Measurements from ENCODE around the gene FGD6. TPM values are rescaled to one million over a fixed set of nuclear protein-coding genes. Genes with fewer than 3 reads are reported as not detected.
A peak's percentile ranks its signal among the peaks of the same experiment; 100 is the strongest.

FGD6 gene
- total RNA-seq, 4 donors from 2014 or later: 14.9 to 24.3 (median 22.4) TPM

DNA sequence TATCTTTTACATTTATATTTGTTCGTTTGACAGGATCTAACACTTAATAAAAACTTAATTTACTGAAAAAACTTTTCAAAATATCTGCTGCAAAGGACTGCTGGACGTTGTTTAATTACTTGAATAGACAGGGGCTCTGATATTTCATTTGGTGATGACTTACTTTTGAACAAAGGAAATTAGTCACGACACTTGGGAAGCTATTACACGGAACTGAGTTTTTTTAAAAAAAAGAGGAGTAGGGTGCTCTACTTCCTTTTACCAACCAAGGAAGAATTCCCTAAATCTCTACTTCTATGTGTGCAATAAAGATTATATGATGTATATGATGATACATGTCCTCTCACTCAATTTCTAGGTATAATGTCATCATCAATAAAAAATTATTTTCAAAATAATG lies 4.7 kb downstream of the FGD6 start:
- no peaks in the 10 kb centered on the region for H3K27me3 ChIP-seq
- H3K4me3 ChIP-seq: no peak overlapping the region
- H3K36me3 ChIP-seq: peaks cover 0 to 7% (median 0%) of the 10 kb centered on the region in 3 donors
- no peaks in the 10 kb centered on the region for H3K4me1 ChIP-seq
- H3K9me3 ChIP-seq: no peaks in the 10 kb centered on the region
- no peak overlapping the region for H3K27ac ChIP-seq
- TF ChIP-seq POLR2A (IDR thresholded peaks at IDR 0.05): no peak
- TF ChIP-seq, protein P1, sequence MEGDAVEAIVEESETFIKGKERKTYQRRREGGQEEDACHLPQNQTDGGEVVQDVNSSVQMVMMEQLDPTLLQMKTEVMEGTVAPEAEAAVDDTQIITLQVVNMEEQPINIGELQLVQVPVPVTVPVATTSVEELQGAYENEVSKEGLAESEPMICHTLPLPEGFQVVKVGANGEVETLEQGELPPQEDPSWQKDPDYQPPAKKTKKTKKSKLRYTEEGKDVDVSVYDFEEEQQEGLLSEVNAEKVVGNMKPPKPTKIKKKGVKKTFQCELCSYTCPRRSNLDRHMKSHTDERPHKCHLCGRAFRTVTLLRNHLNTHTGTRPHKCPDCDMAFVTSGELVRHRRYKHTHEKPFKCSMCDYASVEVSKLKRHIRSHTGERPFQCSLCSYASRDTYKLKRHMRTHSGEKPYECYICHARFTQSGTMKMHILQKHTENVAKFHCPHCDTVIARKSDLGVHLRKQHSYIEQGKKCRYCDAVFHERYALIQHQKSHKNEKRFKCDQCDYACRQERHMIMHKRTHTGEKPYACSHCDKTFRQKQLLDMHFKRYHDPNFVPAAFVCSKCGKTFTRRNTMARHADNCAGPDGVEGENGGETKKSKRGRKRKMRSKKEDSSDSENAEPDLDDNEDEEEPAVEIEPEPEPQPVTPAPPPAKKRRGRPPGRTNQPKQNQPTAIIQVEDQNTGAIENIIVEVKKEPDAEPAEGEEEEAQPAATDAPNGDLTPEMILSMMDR (IDR thresholded peaks at IDR 0.05): no peak
- no peak for DNase-seq

DNA sequence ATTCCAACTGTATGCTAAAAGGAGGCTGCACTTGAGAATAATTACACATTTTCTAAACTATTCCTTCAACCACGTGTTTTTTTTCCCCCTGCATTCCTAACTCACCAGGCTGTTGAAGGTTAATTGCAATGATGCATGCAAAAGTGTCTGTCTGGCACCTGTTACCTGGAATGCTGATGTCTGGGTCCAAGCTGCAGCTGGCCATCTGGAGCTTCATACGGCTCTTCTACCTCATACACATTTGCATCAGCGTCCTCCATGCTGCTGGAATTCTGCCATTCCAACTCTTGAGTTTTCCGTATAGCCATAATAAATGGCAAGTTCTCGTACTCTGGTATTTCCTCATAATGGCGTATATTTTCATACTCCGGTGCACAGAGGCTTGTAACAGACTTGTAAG lies 8.6 kb downstream of the FGD6 start:
- peaks cover 0 to 7% (median 0%) of the 10 kb centered on the region in 3 donors for H3K36me3 ChIP-seq
- H3K27me3 ChIP-seq: no peaks in the 10 kb centered on the region
- no peak overlapping the region for H3K4me3 ChIP-seq
- TF ChIP-seq, protein P1 (IDR thresholded peaks at IDR 0.05): no peak
- no peak for TF ChIP-seq POLR2A (IDR thresholded peaks at IDR 0.05)
- H3K9me3 ChIP-seq: no peaks in the 10 kb centered on the region
- no peak overlapping the region for H3K27ac ChIP-seq
- DNase-seq: no peak
- H3K4me1 ChIP-seq: peaks cover 0 to 12% (median 0%) of the 10 kb centered on the region in 4 donors

DNA sequence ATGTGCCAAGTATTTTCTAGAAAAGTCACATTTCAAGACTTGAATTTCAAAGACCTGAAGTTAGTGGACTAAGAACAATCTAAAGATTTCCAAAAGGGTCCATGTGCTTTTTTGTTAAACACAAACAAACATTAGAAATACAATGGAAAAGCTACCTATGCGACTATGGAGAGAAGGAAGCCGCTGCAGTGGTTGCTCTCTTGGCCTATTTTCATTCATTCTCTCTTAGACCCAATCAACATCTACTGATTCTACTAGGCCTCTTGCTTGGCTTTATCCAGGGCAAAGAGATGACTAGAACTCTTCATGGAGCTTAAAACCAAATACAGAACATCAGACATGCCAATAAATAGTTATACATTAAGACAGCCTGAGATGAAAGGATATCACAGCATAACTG lies 9.9 kb downstream of the FGD6 start:
- Histone ChIP-seq H3K4me3 (no peak overlapping the region), H3K4me1 (peaks cover 0 to 22% (median 0%) of the 10 kb centered on the region in 4 donors), H3K27ac (no peak overlapping the region), H3K9me3 (no peaks in the 10 kb centered on the region), H3K36me3 (peaks cover 0 to 7% (median 0%) of the 10 kb centered on the region in 3 donors), H3K27me3 (no peaks in the 10 kb centered on the region)
- no peak for DNase-seq
- TF ChIP-seq, protein P1 (IDR thresholded peaks at IDR 0.05): no peak
- TF ChIP-seq POLR2A (IDR thresholded peaks at IDR 0.05): no peak

DNA sequence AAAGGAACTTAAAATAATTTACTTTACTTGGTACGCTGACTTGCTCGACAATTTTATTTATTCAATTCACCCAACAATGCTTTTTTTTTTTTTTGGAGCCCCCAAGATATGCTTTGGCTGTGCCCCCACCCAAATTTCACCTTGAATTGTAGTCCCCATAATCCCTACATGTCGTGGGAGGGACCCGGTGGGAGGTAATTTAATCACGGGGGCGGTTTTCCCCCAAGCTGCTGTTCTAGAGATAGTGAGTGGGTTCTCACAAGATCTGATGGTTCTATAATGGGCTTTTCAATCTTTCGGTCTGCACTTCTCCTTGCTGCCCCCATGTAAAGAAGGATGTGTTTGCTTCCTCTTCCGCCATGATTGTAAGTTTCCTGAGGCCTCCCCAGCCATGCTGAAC lies 10.4 kb downstream of the FGD6 start:
- Histone ChIP-seq H3K27ac (no peak overlapping the region), H3K36me3 (peaks cover 0 to 7% (median 0%) of the 10 kb centered on the region in 3 donors), H3K27me3 (no peaks in the 10 kb centered on the region), H3K4me1 (peaks cover 0 to 27% (median 0%) of the 10 kb centered on the region in 4 donors), H3K9me3 (no peaks in the 10 kb centered on the region), H3K4me3 (no peak overlapping the region)
- no peak for DNase-seq
- TF ChIP-seq POLR2A (IDR thresholded peaks at IDR 0.05): no peak
- TF ChIP-seq, protein P1 (IDR thresholded peaks at IDR 0.05): no peak

- Histone ChIP-seq H3K27me3 (no peaks in the 10 kb centered on the region), H3K4me3 (no peak overlapping the region), H3K36me3 (peaks cover 0 to 7% (median 0%) of the 10 kb centered on the region in 3 donors), H3K27ac (peak overlapping the region in 3 of 4 donors; percentile 26 to 65 (median 44)), H3K4me1 (peaks cover 0 to 33% (median 1%) of the 10 kb centered on the region in 4 donors), H3K9me3 (no peaks in the 10 kb centered on the region)
- DNase-seq: no peak
- no peak for TF ChIP-seq POLR2A (IDR thresholded peaks at IDR 0.05)
- TF ChIP-seq, protein P1 (IDR thresholded peaks at IDR 0.05): no peak
Observed at GRCh38 chr12:95205685-95206084, 11.6 kb downstream of the FGD6 start.
